HepG2 (cell line): ENCODE measurements around the gene GSK3A. TPM values are rescaled to one million over a fixed set of nuclear protein-coding genes. Genes with fewer than 3 reads are reported as not detected.

Source experiments
- CEBPB ChIP-seq: IDR thresholded peaks from 2 replicates; pipeline ENCODE4 v1.6.1; 2011; ENCODE audit warnings: low read depth, low read length, improper control_type of control experiment, borderline replicate concordance
- CSRNP1 ChIP-seq: sonication (generic); formaldehyde crosslinking; IDR thresholded peaks from 2 replicates; pipeline ENCODE4 v1.8.1; 2023; ENCODE audit warnings: mild to moderate bottlenecking, missing genetic modification reagents
- GABPA ChIP-seq, 2 experiments: IDR thresholded peaks; 2 replicates each; pipeline ENCODE4 v1.6.1; 2011 to 2016; ENCODE audit warnings: low read depth in 2 of 2, low read length in 1 of 2, missing biosample characterization in 1 of 2, missing genetic modification characterization in 1 of 2
- IRF2 ChIP-seq: IDR thresholded peaks from 2 replicates; pipeline ENCODE4 v1.6.1; 2018; ENCODE audit warnings: missing genetic modification reagents, missing compliant biosample characterization
- KIAA2018 ChIP-seq: sonication (generic); formaldehyde crosslinking; IDR thresholded peaks from 2 replicates; pipeline ENCODE4 v1.5.0; 2020; ENCODE audit warnings: mild to moderate bottlenecking, missing genetic modification reagents, borderline replicate concordance
- NR1H2 ChIP-seq: sonication (generic); formaldehyde crosslinking; IDR thresholded peaks from 2 replicates; pipeline ENCODE4 v1.8.1; 2022; ENCODE audit warnings: low read depth, missing genetic modification reagents, borderline replicate concordance
- SIN3B ChIP-seq: fragments of 150-350 bp; IDR thresholded peaks from 2 replicates; pipeline ENCODE4 v1.6.1; 2014; ENCODE audit warnings: low read length
- TFDP1 ChIP-seq: IDR thresholded peaks from 2 replicates; pipeline ENCODE4 v1.6.1; 2016; ENCODE audit warnings: missing compliant biosample characterization, missing genetic modification reagents, borderline replicate concordance
- ZNF367 ChIP-seq: sonication (generic); formaldehyde crosslinking; IDR thresholded peaks from 2 replicates; pipeline ENCODE4 v1.4.0; 2020; ENCODE audit warnings: missing genetic modification reagents, borderline replicate concordance
- ZNF572 ChIP-seq: sonication (generic); formaldehyde crosslinking; IDR thresholded peaks from 2 replicates; pipeline ENCODE4 v1.5.1; 2020; ENCODE audit warnings: mild to moderate bottlenecking, missing genetic modification reagents
- ZNF800 ChIP-seq: sonication (generic); formaldehyde crosslinking; IDR thresholded peaks from 2 replicates; pipeline ENCODE4 v1.4.0; 2020; ENCODE audit warnings: missing genetic modification reagents
- ZNF839 ChIP-seq: sonication (generic); formaldehyde crosslinking; IDR thresholded peaks from 2 replicates; pipeline ENCODE4 v1.4.0; 2020; ENCODE audit warnings: missing genetic modification reagents, mild to moderate bottlenecking, borderline replicate concordance
- polyA plus RNA-seq, 8 experiments: library from polyadenylated mRNA; depleted of rRNA in 3 of 8; stranded (reverse) in 7 of 8; unstranded in 1 of 8; fragments of >200 nt; fragmentation: Illumina TruSeq in 4 of 8; extraction: Trizol in 4 of 8; gene quantifications; 2 replicates each; pipeline versions ENCODE4 v1.2.1 to v1.2.3, GENCODE V29; 2011 to 2016; ENCODE audit warnings: low read depth in 4 of 8, missing spikeins in 1 of 8, mixed read lengths in 1 of 8; ENCODE audit not compliant: insufficient read depth in 1 of 8
- total RNA-seq, 5 experiments: library from RNA; depleted of rRNA; stranded (reverse); fragments of >200 nt; fragmentation: Illumina TruSeq; extraction: Trizol; gene quantifications; 2 replicates each; pipeline ENCODE4 v1.2.3, GENCODE V29; 2016; ENCODE audit warnings: low read depth in 1 of 5

Gene GSK3A
- total and polyA plus RNA-seq, 2 of the 13 experiments (the other 11 are each of a cell fraction or from before 2014, with no cell fraction given): 16.9 to 52.5 TPM

GRCh38 chr19:42254089-42254849, 11.9 kb upstream of the GSK3A start (continued):
- TF ChIP-seq KIAA2018 (CRISPR knock-in tag) (no peak), TFDP1 (peak; percentile 21; the same call in 1 of the 2 replicates), GABPA (IDR thresholded peaks at IDR 0.05; ENCODE audit: low read depth, low read length) (no peak), GABPA (CRISPR knock-in tag; IDR thresholded peaks at IDR 0.05; ENCODE audit: low read depth) (no peak), CEBPB (no peak), ZNF572 (CRISPR knock-in tag) (0 out of 2 replicates have a peak, but pooled peaks have one; percentile 28), ZNF839 (CRISPR knock-in tag) (no peak), IRF2 (CRISPR knock-in tag) (0 out of 2 replicates have a peak, but pooled peaks have one; percentile 1), ZNF800 (no peak), NR1H2 (CRISPR knock-in tag) (no peak), SIN3B (no peak), ZNF367 (no peak), CSRNP1 (CRISPR knock-in tag) (no peak; the same call in 1 of the 2 replicates)
